Measurements from ENCODE around the gene SYNE3.

GRCh38 chr14:95500201-95500681 is 16.2 kb downstream of the SYNE3 start:
- TF ChIP-seq CTCF (IDR thresholded peaks at IDR 0.05; ENCODE audit: insufficient read depth, low read length, poor library complexity, severe bottlenecking) (no peak), EZH2phosphoT487 (conservative IDR thresholded peaks at IDR 0.05; ENCODE audit: low read length) (no peak)

Measured in SU-DHL-6 (cell line).